ENCODE data around the gene SRRM4.

SRRM4 gene

DNA sequence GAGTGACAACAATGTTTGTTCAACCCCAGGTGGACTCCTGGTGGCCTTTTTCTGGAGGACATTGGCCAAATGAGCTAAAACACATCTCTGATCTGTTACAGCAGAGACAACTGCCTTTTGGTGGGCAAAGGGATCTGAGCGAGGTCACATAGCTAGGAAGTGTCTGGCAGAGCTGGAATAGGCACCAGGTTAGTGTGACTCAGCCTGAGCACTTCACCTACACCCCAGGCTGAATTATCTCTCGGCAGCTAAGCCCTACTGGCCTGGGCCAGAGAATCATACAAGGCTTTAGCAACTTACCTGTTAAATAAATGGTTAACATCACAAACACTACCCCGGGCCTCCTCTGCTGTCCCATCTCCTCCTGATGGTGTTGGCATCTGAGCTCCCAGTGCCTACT is 147.2 kb downstream of the SRRM4 start:
- no peak for DNase-seq

- no peak for DNase-seq
Observed at GRCh38 chr12:119129827-119130434, 148.6 kb downstream of the SRRM4 start.

DNA sequence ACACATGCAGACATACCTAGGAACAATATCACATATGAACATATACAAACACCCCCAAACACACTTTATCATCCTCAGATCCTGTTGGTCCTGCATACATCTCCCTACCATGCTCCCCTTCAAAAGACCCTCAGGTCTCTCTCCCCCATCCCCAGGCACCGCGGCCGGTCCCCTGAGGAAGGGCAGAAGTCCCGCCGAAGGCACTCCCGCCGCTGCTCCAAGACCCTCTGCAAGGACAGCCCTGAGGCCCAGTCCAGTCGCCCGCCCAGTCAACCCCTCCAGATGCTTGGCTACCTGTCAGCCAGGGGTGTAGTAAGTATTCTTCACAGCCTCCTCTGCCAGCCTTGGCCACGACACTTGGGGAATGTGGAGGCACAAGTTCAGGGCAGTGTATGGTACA is 149.2 kb downstream of the SRRM4 start:
- no peak for DNase-seq

DNA sequence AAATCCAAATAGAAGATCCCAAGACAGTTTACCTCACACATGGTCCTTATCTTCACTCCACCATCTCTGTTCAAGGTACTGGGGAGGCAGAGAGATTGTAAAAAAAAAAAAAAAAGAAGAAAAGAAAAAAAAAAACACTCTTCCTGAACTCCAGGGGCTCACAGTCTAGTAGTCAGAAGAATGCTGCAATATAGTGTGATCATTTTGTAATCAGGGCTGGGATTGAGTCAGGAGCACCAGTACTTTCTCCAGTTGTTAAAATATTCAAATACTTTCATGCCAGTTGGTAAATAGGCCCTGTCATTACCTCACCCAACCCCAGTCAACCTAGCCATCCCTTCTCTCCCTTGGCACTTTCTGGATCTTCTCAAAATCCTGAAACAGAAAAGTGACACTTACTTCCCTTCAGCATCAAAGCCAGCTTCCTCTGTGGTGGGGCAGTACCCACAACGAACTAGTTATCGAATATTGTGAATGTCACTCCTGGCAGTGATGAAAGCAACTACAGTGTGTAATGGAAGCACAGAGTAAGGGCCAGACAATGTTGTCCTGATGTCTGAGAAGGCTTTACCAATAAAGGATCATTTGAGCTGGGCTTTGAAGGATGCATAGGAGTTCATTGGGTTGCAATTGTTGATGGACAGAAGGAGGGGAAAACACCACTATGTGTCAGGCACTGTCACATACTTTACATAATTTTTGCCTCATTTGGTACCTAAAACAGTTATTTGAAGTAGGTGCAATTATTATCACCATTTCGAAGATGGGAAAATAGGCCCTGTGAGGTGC is 153.1 kb downstream of the SRRM4 start:
- DNase-seq, result no peak

DNA sequence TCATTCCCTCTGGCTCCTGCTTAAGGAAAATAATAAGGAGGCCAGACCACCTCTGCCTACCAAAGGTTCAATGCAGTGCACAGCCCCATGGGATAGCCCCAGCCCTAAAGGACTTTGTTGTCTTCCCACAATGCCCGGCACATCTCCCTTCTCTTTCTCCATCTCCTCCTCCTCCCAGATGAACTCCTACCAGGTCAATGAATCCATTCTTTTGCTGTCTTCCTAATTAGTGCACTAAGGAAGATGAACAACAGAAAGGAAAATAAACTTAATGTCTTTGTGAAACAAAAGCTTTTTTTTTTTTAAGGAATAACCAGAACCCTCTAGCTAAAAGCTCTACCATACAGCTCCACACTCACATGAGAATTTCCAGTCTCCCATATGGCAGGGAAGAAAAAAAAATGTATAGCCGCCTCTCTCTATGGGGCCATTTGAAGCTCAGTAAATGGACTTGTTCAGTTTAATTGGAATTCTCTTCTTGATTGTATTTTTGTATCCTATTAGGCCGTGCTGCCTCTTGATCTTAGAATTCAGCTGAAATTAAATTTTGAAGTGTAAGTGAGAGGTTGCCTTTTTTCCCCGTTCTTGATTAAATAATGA is 155.6 kb downstream of the SRRM4 start:
- DNase-seq, result no peak

GRCh38 chr12:119139448-119139847 is 158.1 kb downstream of the SRRM4 start:
- DNase-seq, result no peak

- no peak for DNase-seq
Observed at GRCh38 chr12:119145367-119145766, 164.0 kb downstream of the SRRM4 start.

- no peak for DNase-seq
Observed at GRCh38 chr12:119147847-119148448, 166.6 kb downstream of the SRRM4 start.

- no peak for DNase-seq
Observed at GRCh38 chr12:119149270-119149669, 167.9 kb downstream of the SRRM4 start.

DNA sequence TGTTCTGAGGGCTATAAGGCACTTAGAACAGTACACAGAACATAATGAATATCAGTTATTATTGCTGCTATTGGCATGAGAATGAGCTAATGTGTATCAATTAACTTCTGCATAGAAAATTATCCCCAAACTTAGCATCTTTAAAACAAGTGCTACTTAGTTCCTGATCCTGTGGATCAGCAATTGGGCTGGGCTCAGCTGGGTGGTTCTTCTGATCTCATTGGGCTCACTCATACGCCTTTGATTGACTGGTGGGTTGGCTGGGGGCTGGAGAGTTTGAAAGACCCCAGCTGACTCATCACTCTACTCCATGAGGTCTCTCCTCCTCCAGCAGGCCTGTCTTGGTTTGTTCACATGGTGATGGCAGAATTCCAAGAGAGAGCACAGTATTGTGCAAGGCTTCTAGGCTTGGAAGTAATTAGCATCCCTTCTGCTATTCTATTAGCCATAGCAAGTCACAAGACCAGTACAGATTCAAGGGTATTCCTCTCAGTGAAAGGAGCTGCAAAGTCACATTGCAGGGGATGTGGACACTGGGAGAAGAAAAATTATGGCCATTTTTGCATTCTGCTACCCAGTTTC is 170.2 kb downstream of the SRRM4 start:
- no peak for DNase-seq

DNA sequence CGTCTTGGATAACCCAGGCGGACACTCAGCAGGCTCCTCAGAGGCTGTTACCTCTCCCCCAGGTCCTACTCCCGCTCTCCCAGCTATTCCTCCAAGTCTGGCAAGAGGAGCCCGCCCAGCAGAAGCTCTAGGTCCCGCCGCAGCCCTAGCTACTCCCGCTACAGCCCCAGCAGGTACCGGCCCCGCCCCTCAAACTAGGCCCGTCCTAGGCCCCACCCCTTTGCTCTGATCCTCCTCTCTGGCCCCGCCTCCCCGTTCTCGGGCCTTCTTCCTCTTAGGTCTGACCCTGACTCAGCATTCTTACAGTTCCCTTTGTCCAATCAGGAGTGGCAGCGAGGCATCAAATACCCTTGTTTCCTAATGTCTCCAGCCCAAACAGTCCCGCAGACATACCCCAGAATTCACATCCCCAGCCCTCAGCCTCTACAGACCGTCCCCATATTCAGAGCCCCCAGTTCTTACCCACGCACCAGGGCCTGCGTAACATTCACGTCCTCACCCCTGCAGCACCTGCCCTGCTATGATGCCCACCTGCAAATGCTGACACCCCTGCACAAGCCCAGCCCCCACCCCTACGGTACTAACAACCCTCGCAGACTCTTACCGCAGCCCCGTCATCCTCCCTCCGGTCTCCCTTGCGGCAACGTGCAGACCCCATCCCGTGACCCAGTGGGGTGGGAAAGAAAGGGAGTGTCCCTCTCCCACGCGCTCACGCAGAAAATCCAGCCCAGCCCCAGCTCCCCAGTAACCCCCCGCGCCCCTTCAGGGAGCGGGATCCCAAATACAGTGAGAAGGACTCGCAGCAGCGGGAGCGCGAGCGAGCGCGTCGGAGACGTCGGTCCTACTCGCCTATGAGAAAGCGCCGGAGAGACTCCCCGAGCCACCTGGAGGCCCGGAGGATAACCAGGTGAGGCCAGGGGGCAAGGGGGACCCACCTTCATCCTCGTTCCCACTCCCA is 172.4 kb downstream of the SRRM4 start:
- no peak for DNase-seq

- no peak for DNase-seq
Observed at GRCh38 chr12:119154435-119154818, 173.1 kb downstream of the SRRM4 start.

DNA sequence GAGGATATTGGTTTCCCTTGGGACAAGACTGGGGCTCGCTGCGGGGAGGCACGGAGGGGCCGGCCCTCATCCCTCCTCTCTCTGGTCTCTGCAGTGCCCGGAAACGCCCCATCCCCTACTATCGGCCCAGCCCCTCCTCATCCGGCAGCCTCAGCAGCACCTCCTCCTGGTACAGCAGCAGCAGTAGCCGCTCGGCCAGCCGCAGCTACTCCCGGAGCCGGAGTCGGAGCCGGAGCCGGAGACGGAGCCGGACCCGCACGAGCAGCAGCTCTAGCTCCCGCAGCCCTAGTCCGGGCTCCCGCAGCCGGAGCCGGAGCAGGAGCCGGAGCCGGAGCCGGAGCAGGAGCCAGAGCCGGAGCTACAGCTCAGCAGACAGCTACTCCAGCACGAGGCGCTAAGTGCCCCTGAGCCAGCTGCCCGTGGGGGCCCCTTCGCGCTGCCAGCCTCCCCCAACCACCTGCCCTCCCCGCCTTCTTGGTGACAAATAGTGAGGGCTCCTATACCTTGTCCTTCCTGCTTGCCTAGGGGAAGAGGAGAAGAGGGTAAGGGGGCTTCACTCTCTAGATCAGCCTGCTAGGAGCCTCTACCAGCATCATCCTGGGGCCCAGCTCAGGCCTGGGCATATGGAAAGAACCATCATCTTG is 175.2 kb downstream of the SRRM4 start:
- DNase-seq, result no peak

- no peak for DNase-seq
Observed at GRCh38 chr12:119157528-119157927, 176.2 kb downstream of the SRRM4 start.

- DNase-seq, result no peak
Observed at GRCh38 chr12:119157978-119158377, 176.6 kb downstream of the SRRM4 start.

DNA sequence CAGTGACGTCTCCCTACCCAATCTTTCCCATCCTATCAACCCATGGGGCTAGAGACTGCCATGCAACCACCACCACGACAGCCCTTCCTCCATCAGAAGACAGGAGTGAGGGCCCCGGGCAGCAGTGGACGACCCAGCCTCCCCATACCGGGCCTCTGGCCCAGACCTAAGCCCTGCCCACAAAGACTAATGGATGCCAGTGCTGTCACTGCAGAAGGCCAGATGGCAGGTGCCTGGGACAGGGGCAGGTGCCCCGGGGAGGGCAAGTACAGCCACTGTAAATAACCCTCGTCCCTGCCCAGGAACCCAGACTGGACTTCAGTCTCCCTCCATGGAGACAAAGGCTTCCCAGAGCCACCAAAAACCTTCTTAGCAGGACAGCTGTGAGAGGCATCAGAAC is 177.1 kb downstream of the SRRM4 start:
- no peak for DNase-seq

GRCh38 chr12:119159844-119160243 is 178.5 kb downstream of the SRRM4 start:
- no peak for DNase-seq

- DNase-seq, result no peak
Observed at GRCh38 chr12:119167902-119168301, 186.6 kb downstream of the SRRM4 start.

DNA sequence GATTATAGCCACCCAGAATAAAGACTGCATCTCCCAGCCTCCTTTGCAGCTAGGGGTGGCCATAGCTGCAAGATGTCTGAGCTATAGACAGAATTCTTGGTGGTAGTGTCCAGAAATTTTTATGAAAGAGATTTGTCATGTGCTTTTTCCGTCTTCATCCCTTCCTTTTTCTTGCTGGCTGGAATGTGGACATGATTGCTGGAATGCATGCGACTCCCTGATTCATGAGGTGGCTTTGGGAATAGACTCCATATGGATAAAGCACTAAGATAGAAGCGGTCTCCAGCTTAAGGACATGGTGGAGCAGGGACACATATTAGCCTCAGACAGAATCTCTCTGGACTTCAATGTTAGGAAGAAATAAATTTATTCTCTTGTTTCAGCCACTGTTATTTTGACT is 187.4 kb downstream of the SRRM4 start:
- no peak for DNase-seq

- no peak for DNase-seq
Observed at GRCh38 chr12:119169150-119169549, 187.8 kb downstream of the SRRM4 start.

DNA sequence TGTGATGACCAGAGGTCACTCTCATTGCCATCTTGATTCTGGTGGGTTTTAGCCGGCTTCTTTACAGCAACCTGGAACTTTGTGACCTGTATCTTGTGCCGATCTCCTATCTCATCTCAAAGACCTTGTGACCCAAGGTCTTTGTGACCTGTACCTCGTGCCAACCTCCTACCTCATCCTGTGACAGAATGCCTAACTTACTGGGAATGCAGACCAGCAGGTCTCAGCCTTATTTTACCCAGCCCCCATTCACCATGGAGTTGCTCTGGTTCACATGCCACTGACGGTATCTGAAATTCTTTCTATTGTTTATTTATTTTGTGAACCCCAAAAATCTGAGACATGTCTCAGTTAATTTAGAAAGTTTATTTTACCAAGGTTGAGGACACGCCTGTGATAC is 189.9 kb downstream of the SRRM4 start:
- no peak for DNase-seq
